OCI-LY3 (cell line): ENCODE data around the gene PET100.

Experiments
- H2AFZ ChIP-seq: fragments of 200-600, 300-600 bp; shearing (Covaris generic); 2 replicates; pipeline ENCODE4 v1.6.0; 2014; ENCODE audit warnings: antibody characterized with exemption, low read depth, low read length
- H3K27ac ChIP-seq: fragments of 200-600, 300-600 bp; sonication (generic); 2 replicates; pipeline ENCODE4 v1.5.1; 2014; ENCODE audit warnings: mild to moderate bottlenecking, low read length, moderate library complexity, mixed read lengths
- H3K27me3 ChIP-seq: fragments of 200-600, 300-600 bp; sonication (generic); 2 replicates; pipeline ENCODE4 v1.6.1; 2014; ENCODE audit warnings: low read depth, low read length, mixed read lengths
- H3K36me3 ChIP-seq: fragments of 200-600, 300-600 bp; sonication (generic); replicated peaks from 2 replicates; pipeline ENCODE3; 2014; ENCODE audit warnings: low read depth, low read length, mixed read lengths
- H3K4me1 ChIP-seq: fragments of 300-600, 200-600 bp; sonication (generic); 2 replicates; pipeline ENCODE4 v1.6.1; 2014; ENCODE audit warnings: low read length, mixed read lengths
- H3K4me2 ChIP-seq: fragments of 200-600, 300-600 bp; sonication (generic); 2 replicates; pipeline ENCODE4 v1.6.1; 2014; ENCODE audit warnings: low read length, mixed read lengths
- H3K4me3 ChIP-seq: fragments of 300-600, 200-600 bp; sonication (generic); 2 replicates; pipeline ENCODE4 v1.5.1; 2014; ENCODE audit warnings: antibody characterized with exemption, mild to moderate bottlenecking, low read length, moderate library complexity
- H3K79me2 ChIP-seq: fragments of 300-600, 200-600 bp; shearing (Covaris generic); 2 replicates; pipeline ENCODE4 v1.6.1; 2014; ENCODE audit warnings: mild to moderate bottlenecking, low read length, mixed read lengths
- H3K9ac ChIP-seq: fragments of 300-600, 200-600 bp; shearing (Covaris generic); 2 replicates; pipeline ENCODE4 v1.6.0; 2014; ENCODE audit warnings: mild to moderate bottlenecking, low read length, moderate library complexity
- H3K9me3 ChIP-seq: fragments of 200-600, 300-600 bp; shearing (Covaris generic); 2 replicates; pipeline ENCODE4 v1.6.1; 2014; ENCODE audit warnings: low read length, mixed read lengths; ENCODE audit not compliant: insufficient read depth
- H4K20me1 ChIP-seq: fragments of 200-600, 300-600 bp; sonication (generic); 2 replicates; pipeline ENCODE4 v1.6.1; 2016; ENCODE audit warnings: low read length, mixed read lengths; ENCODE audit not compliant: insufficient read depth
- EZH2phosphoT487 ChIP-seq: fragments of 200-600 bp; shearing (Covaris generic); IDR thresholded peaks from 2 replicates; pipeline ENCODE4 v1.6.1; 2018; ENCODE audit warnings: antibody characterized with exemption, mixed run types, low read depth
- TF ChIP-seq, protein P1 (sequence below): fragments of 200-600, 300-600 bp; sonication (generic); IDR thresholded peaks from 2 replicates; pipeline ENCODE4 v1.5.1; 2014; ENCODE audit warnings: antibody characterized with exemption, low read length, low read depth

The PET100 gene

GRCh38 chr19:7600721-7601120, 28.9 kb upstream of the PET100 start:
- Histone ChIP-seq H3K9me3 (no peaks in the 10 kb centered on the region), H3K4me1 (no peaks in the 10 kb centered on the region), H3K4me2 (no peak overlapping the region), H3K36me3 (no peaks in the 10 kb centered on the region), H4K20me1 (no peaks in the 10 kb centered on the region), H3K27ac (no peak overlapping the region), H3K4me3 (no peak overlapping the region), H3K9ac (no peak overlapping the region), H3K27me3 (no peaks in the 10 kb centered on the region), H3K79me2 (no peaks in the 10 kb centered on the region), H2AFZ (no peak overlapping the region)
- TF ChIP-seq, protein P1, sequence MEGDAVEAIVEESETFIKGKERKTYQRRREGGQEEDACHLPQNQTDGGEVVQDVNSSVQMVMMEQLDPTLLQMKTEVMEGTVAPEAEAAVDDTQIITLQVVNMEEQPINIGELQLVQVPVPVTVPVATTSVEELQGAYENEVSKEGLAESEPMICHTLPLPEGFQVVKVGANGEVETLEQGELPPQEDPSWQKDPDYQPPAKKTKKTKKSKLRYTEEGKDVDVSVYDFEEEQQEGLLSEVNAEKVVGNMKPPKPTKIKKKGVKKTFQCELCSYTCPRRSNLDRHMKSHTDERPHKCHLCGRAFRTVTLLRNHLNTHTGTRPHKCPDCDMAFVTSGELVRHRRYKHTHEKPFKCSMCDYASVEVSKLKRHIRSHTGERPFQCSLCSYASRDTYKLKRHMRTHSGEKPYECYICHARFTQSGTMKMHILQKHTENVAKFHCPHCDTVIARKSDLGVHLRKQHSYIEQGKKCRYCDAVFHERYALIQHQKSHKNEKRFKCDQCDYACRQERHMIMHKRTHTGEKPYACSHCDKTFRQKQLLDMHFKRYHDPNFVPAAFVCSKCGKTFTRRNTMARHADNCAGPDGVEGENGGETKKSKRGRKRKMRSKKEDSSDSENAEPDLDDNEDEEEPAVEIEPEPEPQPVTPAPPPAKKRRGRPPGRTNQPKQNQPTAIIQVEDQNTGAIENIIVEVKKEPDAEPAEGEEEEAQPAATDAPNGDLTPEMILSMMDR = no peak
- no peak for TF ChIP-seq EZH2phosphoT487

DNA sequence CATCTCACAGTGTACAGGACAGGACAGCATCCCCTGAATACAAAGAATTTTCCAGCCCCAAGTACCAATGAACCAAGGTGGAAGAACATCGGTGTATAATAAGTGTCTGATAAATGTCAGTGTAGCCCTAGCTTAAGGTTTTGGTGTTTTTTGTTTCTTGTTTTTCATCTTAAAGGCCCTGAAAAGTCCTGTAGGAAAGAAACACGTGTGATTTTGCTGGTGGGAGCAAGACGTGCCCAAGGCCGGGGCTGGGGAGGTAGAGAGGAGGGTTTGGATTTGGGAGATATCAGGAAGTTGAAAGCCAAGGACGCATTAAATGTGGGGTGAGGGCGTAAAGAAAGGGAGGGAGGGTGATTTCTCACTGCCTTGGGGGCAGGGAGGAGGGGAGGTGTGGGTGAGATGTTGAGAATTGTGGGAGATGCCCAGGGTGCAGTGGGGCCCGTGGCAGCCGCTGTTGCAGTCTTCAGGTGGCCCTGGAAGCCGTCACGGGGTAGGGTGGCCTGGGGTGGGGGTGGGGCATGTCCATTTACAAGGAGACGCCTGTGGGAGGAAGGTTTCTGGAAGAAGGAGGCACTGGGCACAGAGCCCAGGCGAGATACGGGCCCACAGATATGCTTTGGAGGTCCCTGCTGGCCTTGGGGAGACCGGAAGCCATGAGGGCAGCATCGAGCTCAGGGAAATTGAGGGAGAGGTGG, 27.2 kb upstream of the PET100 start:
- H4K20me1 ChIP-seq = no peaks in the 10 kb centered on the region
- H3K27ac ChIP-seq = no peak overlapping the region
- no peak for TF ChIP-seq EZH2phosphoT487
- TF ChIP-seq, protein P1 = no peak
- no peaks in the 10 kb centered on the region for H3K36me3 ChIP-seq
- no peak overlapping the region for H2AFZ ChIP-seq
- no peak overlapping the region for H3K4me3 ChIP-seq
- H3K9me3 ChIP-seq = no peaks in the 10 kb centered on the region
- no peaks in the 10 kb centered on the region for H3K27me3 ChIP-seq
- H3K79me2 ChIP-seq = no peaks in the 10 kb centered on the region
- no peaks in the 10 kb centered on the region for H3K4me1 ChIP-seq
- H3K4me2 ChIP-seq = no peak overlapping the region
- H3K9ac ChIP-seq = no peak overlapping the region

GRCh38 chr19:7602935-7603497, 26.6 kb upstream of the PET100 start:
- no peak overlapping the region for H3K27ac ChIP-seq
- H3K79me2 ChIP-seq = no peaks in the 10 kb centered on the region
- H3K4me3 ChIP-seq = no peak overlapping the region
- TF ChIP-seq, protein P1 = no peak
- no peak for TF ChIP-seq EZH2phosphoT487
- H2AFZ ChIP-seq = no peak overlapping the region
- H3K27me3 ChIP-seq = no peaks in the 10 kb centered on the region
- no peaks in the 10 kb centered on the region for H3K36me3 ChIP-seq
- no peaks in the 10 kb centered on the region for H3K9me3 ChIP-seq
- no peaks in the 10 kb centered on the region for H3K4me1 ChIP-seq
- H4K20me1 ChIP-seq = no peaks in the 10 kb centered on the region
- no peak overlapping the region for H3K4me2 ChIP-seq
- H3K9ac ChIP-seq = no peak overlapping the region

- Histone ChIP-seq H3K79me2 (no peaks in the 10 kb centered on the region), H3K4me1 (no peaks in the 10 kb centered on the region), H3K27ac (no peak overlapping the region), H3K9ac (no peak overlapping the region), H2AFZ (no peak overlapping the region), H3K27me3 (no peaks in the 10 kb centered on the region), H3K4me2 (no peak overlapping the region), H4K20me1 (no peaks in the 10 kb centered on the region), H3K9me3 (no peaks in the 10 kb centered on the region), H3K4me3 (no peak overlapping the region), H3K36me3 (no peaks in the 10 kb centered on the region)
- TF ChIP-seq EZH2phosphoT487 = no peak
- TF ChIP-seq, protein P1 = no peak
Measured at GRCh38 chr19:7603919-7604318, 25.7 kb upstream of the PET100 start.
